Fibroblast of skin of right biceps (primary cell): Measurements from ENCODE around the gene PEX11G.

ENCODE experiments used
- DNase-seq: peaks from one replicate; pipeline ENCODE4 v3.0.0-alpha.2; 2013

Gene PEX11G

GRCh38 chr19:7521551-7522071 lies 32.8 kb upstream of the PEX11G start:
- no peak for DNase-seq

- DNase-seq, result no peak
Measured at GRCh38 chr19:7520131-7521051, 31.6 kb upstream of the PEX11G start.

- DNase-seq, result no peak
Measured at GRCh38 chr19:7519361-7520130, 30.7 kb upstream of the PEX11G start.

- DNase-seq, result no peak
Measured at GRCh38 chr19:7516878-7517277, 28.0 kb upstream of the PEX11G start.

GRCh38 chr19:7516333-7516732 lies 27.5 kb upstream of the PEX11G start:
- DNase-seq, result no peak

GRCh38 chr19:7515645-7516151 lies 26.9 kb upstream of the PEX11G start, which contains the start of gene ZNF358:
ZNF358 (plus strand) TSS chr19:7516103; CDS start chr19:7519243, 3,140 bp downstream.
- peak; percentile 78 for DNase-seq

- DNase-seq, result no peak
Measured at GRCh38 chr19:7515110-7515644, 26.3 kb upstream of the PEX11G start.

- no peak for DNase-seq
Measured at GRCh38 chr19:7513809-7514642, 25.2 kb upstream of the PEX11G start.

- no peak for DNase-seq
Measured at GRCh38 chr19:7512400-7512851, 23.6 kb upstream of the PEX11G start.

- no peak for DNase-seq
Measured at GRCh38 chr19:7509625-7510024, 20.8 kb upstream of the PEX11G start.

- DNase-seq, result peak; percentile 62
Measured at GRCh38 chr19:7507884-7508283, 19.0 kb upstream of the PEX11G start.

GRCh38 chr19:7506385-7507328 lies 17.8 kb upstream of the PEX11G start:
- DNase-seq, result peak; percentile 69

GRCh38 chr19:7505682-7506384 lies 17.0 kb upstream of the PEX11G start:
- DNase-seq, result peak; percentile 10

- no peak for DNase-seq
Measured at GRCh38 chr19:7505288-7505681, 16.4 kb upstream of the PEX11G start.

GRCh38 chr19:7504684-7505083 lies 15.8 kb upstream of the PEX11G start:
- no peak for DNase-seq

- DNase-seq, result no peak
Measured at GRCh38 chr19:7502552-7502951, 13.7 kb upstream of the PEX11G start.

- peak; percentile 46 for DNase-seq
Measured at GRCh38 chr19:7500811-7501450, 12.1 kb upstream of the PEX11G start.

GRCh38 chr19:7497292-7497691 lies 8.5 kb upstream of the PEX11G start:
- no peak for DNase-seq

- DNase-seq, result no peak
Measured at GRCh38 chr19:7494416-7495098, 5.7 kb upstream of the PEX11G start.
